Central memory CD8-positive, alpha-beta T cell (primary cell): ENCODE measurements around the gene ZNF672.

Source experiments
- ATAC-seq: fragments of 150-1000 bp; cut with Tn5 transposase; replicated peaks from 2 replicates; pipeline ENCODE4 v1.10.0; 2022; ENCODE audit warnings: mild to moderate bottlenecking, moderate FRiP score, moderate number of reproducible peaks; ENCODE audit not compliant: poor library complexity, severe bottlenecking; ENCODE audit errors: extremely low read depth
- DNase-seq, 2 donors: peaks; one replicate each; pipeline ENCODE4 v3.0.0; 2021; ENCODE audit warnings: low spot score in 2 of 2
- H3K27ac Mint-ChIP-seq: one replicate; pipeline ENCODE4 v1.8.0; 2022; ENCODE audit warnings: low read depth, mild to moderate bottlenecking, moderate library complexity, mixed read lengths
- H3K27me3 Mint-ChIP-seq: one replicate; pipeline ENCODE4 v1.8.0; 2022; ENCODE audit warnings: mixed read lengths
- H3K36me3 Mint-ChIP-seq: one replicate; pipeline ENCODE4 v1.8.0; 2022; ENCODE audit warnings: mild to moderate bottlenecking, moderate library complexity, mixed read lengths; ENCODE audit not compliant: insufficient read depth
- H3K4me1 Mint-ChIP-seq: one replicate; pipeline ENCODE4 v1.8.0; 2022; ENCODE audit warnings: mixed read lengths
- H3K4me3 Mint-ChIP-seq: one replicate; pipeline ENCODE4 v1.8.0; 2022; ENCODE audit warnings: mild to moderate bottlenecking, moderate library complexity, mixed read lengths
- H3K9me3 Mint-ChIP-seq: one replicate; pipeline ENCODE4 v1.8.0; 2022; ENCODE audit warnings: mixed read lengths

Gene ZNF672

DNA sequence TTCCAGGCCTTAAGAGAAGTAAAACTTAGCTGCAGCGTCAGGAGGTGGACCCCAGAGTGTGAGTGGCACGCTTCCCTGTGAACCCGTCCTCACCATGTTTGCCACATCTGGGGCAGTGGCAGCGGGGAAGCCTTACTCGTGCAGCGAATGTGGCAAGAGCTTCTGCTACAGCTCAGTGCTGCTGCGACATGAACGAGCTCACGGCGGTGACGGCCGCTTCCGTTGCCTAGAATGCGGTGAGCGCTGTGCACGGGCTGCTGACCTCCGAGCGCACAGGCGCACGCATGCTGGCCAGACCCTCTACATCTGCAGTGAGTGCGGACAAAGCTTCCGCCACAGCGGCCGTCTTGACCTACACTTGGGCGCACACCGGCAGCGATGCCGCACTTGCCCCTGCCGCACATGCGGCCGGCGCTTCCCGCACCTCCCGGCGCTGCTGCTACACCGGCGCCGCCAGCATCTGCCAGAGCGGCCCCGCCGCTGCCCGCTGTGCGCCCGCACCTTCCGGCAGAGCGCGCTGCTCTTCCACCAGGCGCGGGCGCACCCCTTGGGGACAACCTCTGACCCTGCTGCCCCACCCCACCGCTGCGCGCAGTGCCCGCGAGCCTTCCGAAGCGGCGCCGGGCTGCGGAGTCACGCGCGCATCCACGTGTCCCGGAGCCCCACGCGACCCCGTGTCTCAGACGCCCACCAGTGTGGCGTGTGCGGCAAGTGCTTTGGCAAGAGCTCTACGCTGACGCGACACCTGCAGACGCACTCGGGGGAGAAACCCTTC lies 9.3 kb downstream of the ZNF672 start:
- no peaks in the 10 kb centered on the region for H3K4me1 Mint-ChIP-seq
- H3K4me3 Mint-ChIP-seq, result no peak overlapping the region
- peaks cover 36% of the 10 kb centered on the region for H3K36me3 Mint-ChIP-seq
- DNase-seq, result no peak
- ATAC-seq, result no peak
- no peaks in the 10 kb centered on the region for H3K9me3 Mint-ChIP-seq
- H3K27ac Mint-ChIP-seq, result no peak overlapping the region
- no peaks in the 10 kb centered on the region for H3K27me3 Mint-ChIP-seq

DNA sequence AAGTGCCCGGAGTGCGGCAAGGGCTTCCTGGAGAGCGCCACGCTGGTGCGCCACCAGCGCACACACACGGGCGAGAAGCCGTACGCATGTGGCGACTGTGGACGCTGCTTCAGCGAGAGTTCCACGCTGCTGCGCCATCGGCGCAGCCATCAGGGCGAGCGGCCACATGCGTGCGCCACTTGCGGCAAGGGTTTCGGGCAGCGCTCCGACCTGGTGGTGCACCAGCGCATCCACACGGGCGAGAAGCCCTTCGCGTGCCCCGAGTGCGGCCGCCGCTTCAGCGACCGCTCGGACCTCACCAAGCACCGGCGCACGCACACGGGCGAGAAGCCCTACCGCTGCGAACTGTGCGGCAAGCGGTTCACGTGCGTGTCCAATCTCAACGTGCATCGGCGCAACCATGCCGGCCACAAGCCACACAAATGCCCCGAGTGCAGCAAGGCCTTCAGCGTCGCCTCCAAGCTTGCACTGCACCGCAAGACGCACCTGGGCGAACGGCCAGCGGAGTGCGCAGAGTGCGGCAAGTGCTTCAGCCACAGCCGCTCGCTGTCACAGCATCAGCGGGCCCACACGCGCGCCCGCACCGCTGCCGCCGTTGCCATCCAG lies 10.0 kb downstream of the ZNF672 start:
- DNase-seq, result no peak
- no peaks in the 10 kb centered on the region for H3K27me3 Mint-ChIP-seq
- H3K27ac Mint-ChIP-seq, result no peak overlapping the region
- no peak for ATAC-seq
- peaks cover 33% of the 10 kb centered on the region for H3K36me3 Mint-ChIP-seq
- H3K4me3 Mint-ChIP-seq, result no peak overlapping the region
- H3K4me1 Mint-ChIP-seq, result no peaks in the 10 kb centered on the region
- no peaks in the 10 kb centered on the region for H3K9me3 Mint-ChIP-seq

DNA sequence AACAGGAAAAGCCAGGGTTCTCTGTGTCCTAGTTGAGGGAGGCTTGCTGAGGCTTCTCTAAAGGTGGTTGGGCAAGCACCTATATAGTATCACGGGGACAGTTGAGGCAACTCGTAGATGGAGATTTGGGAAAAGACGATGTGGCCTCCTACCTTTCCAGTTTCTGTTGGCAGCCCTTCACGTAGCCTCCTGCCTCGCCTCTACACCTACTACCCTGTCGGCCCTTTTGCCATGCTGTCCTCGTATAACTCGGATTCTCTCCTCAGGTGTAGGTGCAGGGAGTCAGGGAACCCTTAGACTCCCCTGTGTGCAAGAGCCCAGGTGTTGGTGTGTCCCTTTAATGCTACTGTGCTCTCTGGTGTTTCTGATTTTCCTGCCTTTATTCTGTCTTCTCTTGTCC lies 10.6 kb downstream of the ZNF672 start:
- no peaks in the 10 kb centered on the region for H3K9me3 Mint-ChIP-seq
- no peaks in the 10 kb centered on the region for H3K4me1 Mint-ChIP-seq
- DNase-seq, result no peak
- H3K27me3 Mint-ChIP-seq, result no peaks in the 10 kb centered on the region
- peaks cover 32% of the 10 kb centered on the region for H3K36me3 Mint-ChIP-seq
- no peak for ATAC-seq
- no peak overlapping the region for H3K4me3 Mint-ChIP-seq
- H3K27ac Mint-ChIP-seq, result no peak overlapping the region

DNA sequence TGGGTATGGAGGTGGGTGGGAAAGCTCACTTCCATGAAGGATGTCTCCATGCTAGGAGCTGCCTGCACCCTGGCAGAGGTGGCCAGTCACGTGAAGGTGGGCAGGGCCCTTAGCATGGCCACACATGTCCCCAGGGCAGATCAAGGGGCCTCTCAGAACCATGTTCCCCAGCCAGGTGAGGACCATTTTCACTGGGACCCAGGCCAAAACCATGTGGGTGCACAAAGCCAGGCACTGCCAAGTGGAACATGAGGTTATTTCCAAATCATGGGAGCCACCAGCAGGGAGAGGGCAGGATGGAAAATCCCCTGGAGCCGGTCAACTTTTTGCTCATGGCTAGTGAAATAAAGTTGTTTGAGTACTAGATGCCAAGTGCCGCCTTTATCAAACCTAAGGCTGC lies 11.1 kb downstream of the ZNF672 start:
- H3K9me3 Mint-ChIP-seq, result no peaks in the 10 kb centered on the region
- H3K36me3 Mint-ChIP-seq, result peaks cover 31% of the 10 kb centered on the region
- ATAC-seq (no peak), DNase-seq (no peak)
- H3K4me1 Mint-ChIP-seq, result no peaks in the 10 kb centered on the region
- no peak overlapping the region for H3K4me3 Mint-ChIP-seq
- H3K27ac Mint-ChIP-seq, result no peak overlapping the region
- H3K27me3 Mint-ChIP-seq, result no peaks in the 10 kb centered on the region

DNA sequence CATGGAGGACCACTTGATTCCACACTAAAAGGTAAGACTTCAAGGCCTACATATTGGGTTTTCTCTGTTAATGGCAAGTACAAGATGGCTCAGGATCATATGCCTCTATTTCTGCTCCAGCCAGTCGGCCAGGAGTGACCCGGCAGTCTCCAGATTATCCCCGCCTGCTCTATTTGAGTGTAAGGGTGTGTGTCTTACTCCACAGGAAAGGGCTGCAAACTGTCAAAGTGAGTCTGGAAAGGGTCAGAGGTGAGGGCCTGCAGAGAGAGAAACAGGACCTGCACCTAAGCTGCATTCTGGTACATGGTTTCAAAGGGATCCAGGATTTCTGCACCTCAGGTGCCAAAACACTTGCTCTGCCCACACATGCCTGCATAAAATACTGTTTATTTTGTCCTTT lies 11.6 kb downstream of the ZNF672 start:
- Mint-ChIP-seq H3K36me3 (peaks cover 26% of the 10 kb centered on the region), H3K4me3 (no peak overlapping the region), H3K27ac (no peak overlapping the region), H3K27me3 (no peaks in the 10 kb centered on the region), H3K9me3 (no peaks in the 10 kb centered on the region), H3K4me1 (no peaks in the 10 kb centered on the region)
- no peak for ATAC-seq
- DNase-seq, result no peak

DNA sequence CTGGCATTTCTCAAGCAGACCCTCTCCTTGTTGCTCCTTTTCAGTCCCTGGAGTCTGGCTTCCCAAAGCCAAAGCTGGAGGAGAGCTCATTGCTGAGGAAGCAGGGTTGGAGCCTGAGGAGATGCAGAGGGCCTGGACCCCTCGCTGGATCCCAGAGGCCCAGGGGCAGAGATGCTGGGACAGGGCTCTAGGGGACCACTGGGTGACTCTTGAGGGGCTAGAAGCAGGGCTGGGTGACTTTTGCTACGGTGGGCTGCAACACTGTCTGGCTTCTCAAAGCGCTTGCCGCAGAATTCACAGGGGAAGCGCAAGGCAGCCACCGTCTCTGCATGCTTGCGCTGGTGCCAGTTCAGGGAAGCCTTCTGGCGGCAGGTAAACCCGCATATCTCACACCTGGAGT lies 12.1 kb downstream of the ZNF672 start:
- Mint-ChIP-seq H3K27me3 (no peaks in the 10 kb centered on the region), H3K4me1 (no peaks in the 10 kb centered on the region), H3K27ac (no peak overlapping the region), H3K36me3 (peaks cover 27% of the 10 kb centered on the region), H3K9me3 (no peaks in the 10 kb centered on the region), H3K4me3 (no peak overlapping the region)
- DNase-seq (no peak), ATAC-seq (no peak)

DNA sequence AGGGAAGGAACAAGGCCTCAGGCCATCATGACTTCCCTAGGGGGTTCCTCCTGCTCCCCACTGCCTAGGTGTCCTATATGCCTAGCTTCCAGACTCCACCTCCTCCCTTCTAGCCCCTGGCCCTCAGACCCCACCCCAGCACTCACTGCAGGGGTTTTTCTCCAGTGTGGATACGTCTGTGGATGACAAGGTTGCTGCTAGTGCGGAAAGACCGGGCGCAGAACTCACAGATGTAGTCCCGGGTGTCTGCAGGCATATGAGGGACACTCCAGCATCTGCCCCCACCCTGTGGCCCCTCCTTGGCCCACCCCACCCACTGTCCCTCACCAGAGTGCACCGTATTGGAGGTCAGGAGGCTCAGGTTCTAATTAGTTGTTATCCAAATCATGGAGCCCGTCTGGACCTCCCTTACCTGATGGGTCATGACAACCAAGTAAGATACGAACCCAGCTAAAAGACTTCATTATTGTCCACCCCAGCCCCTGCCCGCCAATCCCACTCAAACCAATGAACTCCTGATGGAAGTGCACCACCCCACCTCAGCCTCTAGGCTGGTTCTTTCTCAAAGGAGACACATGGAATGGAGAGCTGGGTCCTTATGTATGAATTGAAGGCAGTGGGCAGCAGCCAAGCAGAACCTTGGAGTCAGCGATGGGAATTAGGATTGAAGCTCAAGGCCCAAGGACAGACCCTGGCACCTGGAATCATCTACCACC lies 12.7 kb downstream of the ZNF672 start:
- no peak for ATAC-seq
- H3K4me1 Mint-ChIP-seq, result no peaks in the 10 kb centered on the region
- H3K27me3 Mint-ChIP-seq, result no peaks in the 10 kb centered on the region

DNA sequence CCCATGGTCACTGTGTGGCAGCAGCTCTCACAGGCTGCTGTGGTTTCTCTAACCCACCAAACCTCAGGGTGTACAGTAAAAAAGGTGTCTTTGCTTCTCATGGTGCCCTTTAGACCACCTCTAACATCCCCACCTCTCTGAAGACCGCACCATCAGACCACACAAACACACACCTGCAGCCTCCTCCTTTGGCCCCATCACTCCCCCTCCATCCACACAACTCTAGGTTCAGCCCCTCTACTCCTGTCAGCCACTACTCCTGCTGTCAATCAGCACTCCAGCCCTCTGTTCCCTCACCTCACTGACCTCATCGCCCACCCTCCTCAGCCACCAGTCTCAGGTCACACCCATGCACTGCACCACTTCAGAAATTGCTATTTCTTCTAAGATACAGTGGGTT lies 13.4 kb downstream of the ZNF672 start:
- Mint-ChIP-seq H3K4me1 (peaks cover 7% of the 10 kb centered on the region), H3K36me3 (peaks cover 21% of the 10 kb centered on the region), H3K27ac (no peak overlapping the region), H3K4me3 (no peak overlapping the region), H3K27me3 (no peaks in the 10 kb centered on the region), H3K9me3 (no peaks in the 10 kb centered on the region)
- ATAC-seq (no peak), DNase-seq (no peak)

More for the DNA sequence above, 12.7 kb downstream of the ZNF672 start:
- Mint-ChIP-seq H3K9me3 (no peaks in the 10 kb centered on the region), H3K27ac (no peak overlapping the region), H3K4me3 (no peak overlapping the region), H3K36me3 (peaks cover 24% of the 10 kb centered on the region)
- no peak for DNase-seq

DNA sequence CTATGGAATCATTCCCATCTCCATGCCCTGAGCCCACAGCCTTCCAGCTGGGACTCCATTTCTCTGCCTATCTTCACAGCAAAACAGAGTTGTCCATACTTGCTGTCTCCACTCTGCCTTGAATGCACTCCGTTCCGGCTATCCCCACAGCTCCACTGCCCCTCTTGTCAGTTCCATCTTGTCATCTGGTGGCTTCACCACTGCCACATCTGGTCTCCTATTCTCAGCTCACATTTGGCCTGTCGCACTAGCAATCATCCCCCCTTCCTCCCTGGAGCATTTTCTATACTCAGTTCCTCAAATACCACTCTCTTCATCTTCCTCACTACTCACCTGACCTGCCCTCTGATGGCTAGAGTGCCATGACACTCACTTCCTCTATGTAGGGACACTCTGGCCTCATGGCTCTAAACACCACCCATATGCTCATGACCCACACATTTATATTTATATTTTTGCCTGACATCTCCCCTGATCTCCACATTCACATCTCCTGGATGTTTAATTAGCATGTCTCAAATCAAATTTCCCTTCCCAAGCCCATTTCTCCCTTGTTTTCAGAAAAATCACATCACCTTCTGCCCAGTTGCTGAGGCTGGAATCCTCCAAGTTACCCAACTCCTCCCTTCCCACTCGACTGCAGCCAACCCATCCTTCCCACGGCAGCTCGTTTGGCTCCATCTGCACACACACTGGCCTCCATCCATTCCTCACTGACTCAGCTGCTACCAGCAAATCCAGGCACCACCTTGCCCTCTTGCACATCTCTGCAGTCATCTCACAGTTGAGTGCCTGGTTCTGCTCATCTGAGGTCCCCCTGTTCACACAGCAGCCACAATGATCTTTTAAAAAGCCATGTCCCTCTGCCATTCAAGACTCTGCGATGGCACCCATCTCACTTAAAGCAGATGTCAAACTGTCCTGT lies 14.7 kb downstream of the ZNF672 start:
- no peaks in the 10 kb centered on the region for H3K9me3 Mint-ChIP-seq
- no peak overlapping the region for H3K27ac Mint-ChIP-seq
- DNase-seq (no peak), ATAC-seq (no peak)
- H3K4me3 Mint-ChIP-seq, result no peak overlapping the region
- H3K27me3 Mint-ChIP-seq, result no peaks in the 10 kb centered on the region
- H3K4me1 Mint-ChIP-seq, result peaks cover 18% of the 10 kb centered on the region
- H3K36me3 Mint-ChIP-seq, result peaks cover 16% of the 10 kb centered on the region

DNA sequence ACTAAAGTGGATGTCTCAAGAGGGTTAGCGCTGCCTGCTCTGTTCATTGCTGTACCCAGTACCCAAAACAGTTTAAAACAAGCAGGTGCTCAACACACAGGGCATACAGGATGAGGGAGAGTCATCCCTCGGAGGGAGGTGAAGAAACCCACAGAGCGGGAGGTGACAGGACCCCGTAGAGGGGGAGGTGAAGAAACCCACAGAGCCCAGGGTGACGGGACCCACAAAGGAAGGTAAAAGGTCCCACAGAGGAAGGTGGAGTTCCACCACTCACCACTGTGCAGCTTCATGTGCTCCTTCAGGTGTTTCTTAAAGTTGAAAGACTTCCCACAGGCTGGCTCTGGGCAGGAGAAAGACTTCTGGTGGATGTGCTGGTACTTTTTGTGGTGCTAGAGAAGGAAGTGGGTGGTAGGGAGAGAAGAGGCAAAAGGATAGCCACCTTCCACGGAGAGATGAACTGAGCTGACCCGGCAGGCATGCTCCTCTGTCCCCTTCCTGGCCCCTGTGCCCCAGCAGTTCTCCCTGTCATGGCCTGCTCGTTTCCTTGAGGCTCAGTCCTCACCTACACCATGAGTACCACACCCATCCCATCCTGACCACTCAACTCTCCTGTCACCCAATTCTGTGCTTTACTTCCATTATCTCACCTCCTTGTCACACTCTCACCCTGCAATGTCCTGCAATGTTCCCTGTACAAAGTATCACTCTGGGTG lies 15.8 kb downstream of the ZNF672 start:
- peak; percentile 28 to 58 for DNase-seq
- H3K27me3 Mint-ChIP-seq, result no peaks in the 10 kb centered on the region
- H3K4me3 Mint-ChIP-seq, result no peak overlapping the region
- peaks cover 27% of the 10 kb centered on the region for H3K4me1 Mint-ChIP-seq
- no peak overlapping the region for H3K27ac Mint-ChIP-seq
- peaks cover 19% of the 10 kb centered on the region for H3K36me3 Mint-ChIP-seq
- H3K9me3 Mint-ChIP-seq, result no peaks in the 10 kb centered on the region
- ATAC-seq, result peak; percentile 80

DNA sequence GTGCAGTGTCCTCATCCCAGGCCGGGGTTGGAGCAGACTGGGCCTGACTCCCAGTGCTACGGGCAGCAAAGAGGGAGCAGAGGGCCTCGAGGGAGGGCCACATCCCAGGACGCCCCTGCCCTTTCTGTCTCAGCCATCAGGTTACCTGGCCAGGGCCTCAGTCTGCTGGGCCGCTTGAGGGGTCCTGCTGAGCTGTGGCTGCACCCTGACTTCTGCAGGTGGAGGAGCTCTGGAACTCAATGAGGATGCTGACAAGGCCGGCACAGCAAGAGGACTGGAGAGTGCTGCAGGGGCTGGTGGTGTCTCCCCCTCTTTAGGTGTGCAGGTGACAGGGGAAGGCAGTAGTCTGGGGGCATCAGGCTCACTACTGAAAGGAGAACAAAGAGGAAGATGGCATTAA lies 17.6 kb downstream of the ZNF672 start:
- ATAC-seq, result no peak
- H3K27ac Mint-ChIP-seq, result no peak overlapping the region
- H3K4me3 Mint-ChIP-seq, result no peak overlapping the region
- no peak for DNase-seq
- no peaks in the 10 kb centered on the region for H3K9me3 Mint-ChIP-seq
- H3K4me1 Mint-ChIP-seq, result peaks cover 37% of the 10 kb centered on the region
- peaks cover 21% of the 10 kb centered on the region for H3K36me3 Mint-ChIP-seq
- no peaks in the 10 kb centered on the region for H3K27me3 Mint-ChIP-seq

DNA sequence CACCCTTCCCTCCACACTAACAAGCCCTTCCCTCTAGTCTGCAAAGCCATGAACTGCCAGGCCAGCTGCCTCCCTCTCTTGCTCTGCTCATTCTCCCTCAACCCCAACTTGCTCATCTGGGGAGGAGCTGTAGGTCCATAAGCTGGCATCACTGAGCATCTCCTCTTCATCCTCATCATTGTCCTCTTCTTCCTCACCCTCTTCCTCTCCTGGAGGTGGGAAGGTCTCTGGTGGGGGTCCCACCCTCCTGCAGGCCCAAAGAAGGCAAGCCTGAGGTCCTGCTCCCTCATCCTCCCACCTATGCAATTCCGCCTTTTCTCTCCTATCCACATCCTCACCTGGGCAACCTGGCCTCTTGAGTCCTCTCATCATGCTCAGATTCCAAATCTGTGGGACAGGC lies 18.2 kb downstream of the ZNF672 start:
- no peaks in the 10 kb centered on the region for H3K9me3 Mint-ChIP-seq
- ATAC-seq, result no peak
- peak overlapping the region; percentile 85 for H3K27ac Mint-ChIP-seq
- peak overlapping the region; percentile 3 for H3K4me3 Mint-ChIP-seq
- DNase-seq, result no peak
- peaks cover 21% of the 10 kb centered on the region for H3K36me3 Mint-ChIP-seq
- H3K27me3 Mint-ChIP-seq, result no peaks in the 10 kb centered on the region
- peaks cover 37% of the 10 kb centered on the region for H3K4me1 Mint-ChIP-seq
